ENCODE results near the gene SREK1. TPM values are rescaled to one million over a fixed set of nuclear protein-coding genes. Genes with fewer than 3 reads are reported as not detected.

SREK1 gene
- polyA plus RNA-seq, 1 donor (not counting 4 experiments of a cell fraction or from before 2014, with no cell fraction given): 47.5 TPM

DNA sequence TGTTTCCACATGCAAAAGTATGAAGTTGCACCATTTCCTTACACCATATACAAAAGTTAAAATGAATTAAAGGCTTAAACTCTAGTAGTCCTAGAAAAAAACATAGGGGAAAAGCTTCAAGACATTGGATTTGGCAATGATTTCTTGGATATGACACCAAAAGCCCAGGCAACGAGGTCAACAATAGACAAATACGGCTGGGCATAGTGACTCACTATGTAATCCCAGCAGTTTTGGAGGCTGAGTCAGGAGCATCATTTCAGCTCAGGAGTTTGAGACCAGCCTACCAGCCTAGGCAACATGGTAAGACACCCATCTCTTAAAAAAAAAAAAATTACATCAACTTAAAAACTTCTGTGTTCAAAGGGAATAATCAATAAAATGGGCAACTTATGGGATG, 30.9 kb upstream of the SREK1 start:
- FAIRE-seq (peak; percentile 83), DNase-seq (ENCODE audit: low read depth, low spot score) (no peak)

DNA sequence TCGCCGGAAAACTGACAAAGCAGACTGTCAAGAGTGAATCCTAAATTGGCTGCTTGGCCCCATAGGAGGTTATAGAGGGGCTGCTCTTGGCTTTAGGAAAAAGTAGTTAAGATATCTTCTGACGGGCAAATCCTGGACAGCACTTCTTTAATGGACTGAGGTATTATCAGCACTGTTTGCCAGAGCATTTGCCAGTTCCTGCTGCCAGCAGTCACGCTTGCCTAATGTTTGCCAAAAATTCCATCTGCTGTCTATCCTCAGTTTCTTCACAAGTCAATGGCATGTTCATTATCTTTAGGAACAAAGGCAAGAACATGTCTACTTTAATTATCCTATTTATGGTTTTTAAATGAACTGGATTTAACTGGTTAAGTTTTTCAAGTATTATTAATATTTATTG, 25.8 kb upstream of the SREK1 start:
- dilution Hi-C loops (cut with MboI; ENCODE audit: extremely low pct_ligation_motif_present, low sequenced_read_pairs): no loop called here
- Histone ChIP-seq H3K4me3 (ENCODE audit: control insufficient read depth in 2 of 3, extremely low read depth in 1 of 3, insufficient read depth in 2 of 3, low read depth in 1 of 3, low read length in 3 of 3) (no peak overlapping the region), H2AFZ (ENCODE audit: control insufficient read depth, low read length) (no peak overlapping the region), H3K27ac (ENCODE audit: control insufficient read depth, insufficient read depth, low read length) (no peak overlapping the region), H3K36me3 (ENCODE audit: control insufficient read depth in 2 of 2, extremely low read depth in 1 of 2, insufficient read depth in 2 of 2, low read length in 2 of 2) (no peaks in the 10 kb centered on the region), H3K9me1 (ENCODE audit: control insufficient read depth, extremely low read depth, insufficient read depth, low read length) (no peaks in the 10 kb centered on the region), H3K27me3 (ENCODE audit: control insufficient read depth, extremely low read depth, insufficient read depth, low read length) (no peaks in the 10 kb centered on the region), H3K79me2 (ENCODE audit: control insufficient read depth, insufficient read depth, low read length) (no peaks in the 10 kb centered on the region), H3K9me3 (ENCODE audit: control insufficient read depth, low read depth, low read length) (no peaks in the 10 kb centered on the region), H3K4me2 (ENCODE audit: control insufficient read depth, extremely low read depth, insufficient read depth, low read depth, low read length) (no peak overlapping the region), H3K9ac (ENCODE audit: control insufficient read depth, extremely low read depth, insufficient read depth, low read length) (no peak overlapping the region), H4K20me1 (ENCODE audit: control insufficient read depth, extremely low read depth, insufficient read depth, low read length) (no peaks in the 10 kb centered on the region), H3K4me1 (ENCODE audit: control insufficient read depth, extremely low read depth, insufficient read depth, low read length) (no peaks in the 10 kb centered on the region)
- FAIRE-seq (no peak), DNase-seq (ENCODE audit: low read depth, low spot score) (no peak)
- TF ChIP-seq, protein P1, sequence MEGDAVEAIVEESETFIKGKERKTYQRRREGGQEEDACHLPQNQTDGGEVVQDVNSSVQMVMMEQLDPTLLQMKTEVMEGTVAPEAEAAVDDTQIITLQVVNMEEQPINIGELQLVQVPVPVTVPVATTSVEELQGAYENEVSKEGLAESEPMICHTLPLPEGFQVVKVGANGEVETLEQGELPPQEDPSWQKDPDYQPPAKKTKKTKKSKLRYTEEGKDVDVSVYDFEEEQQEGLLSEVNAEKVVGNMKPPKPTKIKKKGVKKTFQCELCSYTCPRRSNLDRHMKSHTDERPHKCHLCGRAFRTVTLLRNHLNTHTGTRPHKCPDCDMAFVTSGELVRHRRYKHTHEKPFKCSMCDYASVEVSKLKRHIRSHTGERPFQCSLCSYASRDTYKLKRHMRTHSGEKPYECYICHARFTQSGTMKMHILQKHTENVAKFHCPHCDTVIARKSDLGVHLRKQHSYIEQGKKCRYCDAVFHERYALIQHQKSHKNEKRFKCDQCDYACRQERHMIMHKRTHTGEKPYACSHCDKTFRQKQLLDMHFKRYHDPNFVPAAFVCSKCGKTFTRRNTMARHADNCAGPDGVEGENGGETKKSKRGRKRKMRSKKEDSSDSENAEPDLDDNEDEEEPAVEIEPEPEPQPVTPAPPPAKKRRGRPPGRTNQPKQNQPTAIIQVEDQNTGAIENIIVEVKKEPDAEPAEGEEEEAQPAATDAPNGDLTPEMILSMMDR (optimal IDR thresholded peaks at IDR 0.05 in 1 of 3, IDR thresholded peaks at IDR 0.05 in 1 of 3, conservative IDR thresholded peaks at IDR 0.05 in 1 of 3; ENCODE audit: extremely low read depth in 1 of 3, insufficient read depth in 2 of 3, low read length in 3 of 3): no peak
- no peak for TF ChIP-seq EZH2 (IDR thresholded peaks at IDR 0.05; ENCODE audit: low read length)

More for the DNA sequence above, 30.9 kb upstream of the SREK1 start:
- Histone ChIP-seq H3K4me3 (ENCODE audit: control insufficient read depth in 2 of 3, extremely low read depth in 1 of 3, insufficient read depth in 2 of 3, low read depth in 1 of 3, low read length in 3 of 3) (no peak overlapping the region), H3K9ac (ENCODE audit: control insufficient read depth, extremely low read depth, insufficient read depth, low read length) (no peak overlapping the region), H2AFZ (ENCODE audit: control insufficient read depth, low read length) (no peak overlapping the region), H3K9me3 (ENCODE audit: control insufficient read depth, low read depth, low read length) (no peaks in the 10 kb centered on the region), H3K4me2 (ENCODE audit: control insufficient read depth, extremely low read depth, insufficient read depth, low read depth, low read length) (no peak overlapping the region), H3K9me1 (ENCODE audit: control insufficient read depth, extremely low read depth, insufficient read depth, low read length) (no peaks in the 10 kb centered on the region), H3K27ac (ENCODE audit: control insufficient read depth, insufficient read depth, low read length) (no peak overlapping the region), H3K27me3 (ENCODE audit: control insufficient read depth, extremely low read depth, insufficient read depth, low read length) (no peaks in the 10 kb centered on the region), H4K20me1 (ENCODE audit: control insufficient read depth, extremely low read depth, insufficient read depth, low read length) (no peaks in the 10 kb centered on the region), H3K4me1 (ENCODE audit: control insufficient read depth, extremely low read depth, insufficient read depth, low read length) (peaks cover 4% of the 10 kb centered on the region), H3K36me3 (ENCODE audit: control insufficient read depth in 2 of 2, extremely low read depth in 1 of 2, insufficient read depth in 2 of 2, low read length in 2 of 2) (no peaks in the 10 kb centered on the region), H3K79me2 (ENCODE audit: control insufficient read depth, insufficient read depth, low read length) (no peaks in the 10 kb centered on the region)
- TF ChIP-seq, protein P1 (optimal IDR thresholded peaks at IDR 0.05 in 1 of 3, IDR thresholded peaks at IDR 0.05 in 1 of 3, conservative IDR thresholded peaks at IDR 0.05 in 1 of 3; ENCODE audit: extremely low read depth in 1 of 3, insufficient read depth in 2 of 3, low read length in 3 of 3): no peak
- no peak for TF ChIP-seq EZH2 (IDR thresholded peaks at IDR 0.05; ENCODE audit: low read length)
- dilution Hi-C loops (cut with MboI; ENCODE audit: extremely low pct_ligation_motif_present, low sequenced_read_pairs): no loop called here

Data from keratinocyte (primary cell).